GM12801 (cell line): ENCODE data around the gene SUPT5H.

ENCODE experiments used
- TF ChIP-seq, protein P1 (sequence below): IDR thresholded peaks from one replicate; pipeline ENCODE4 v1.5.1; 2011; ENCODE audit warnings: control low read depth; ENCODE audit not compliant: insufficient read length; ENCODE audit errors: extremely low read depth

SUPT5H gene

DNA sequence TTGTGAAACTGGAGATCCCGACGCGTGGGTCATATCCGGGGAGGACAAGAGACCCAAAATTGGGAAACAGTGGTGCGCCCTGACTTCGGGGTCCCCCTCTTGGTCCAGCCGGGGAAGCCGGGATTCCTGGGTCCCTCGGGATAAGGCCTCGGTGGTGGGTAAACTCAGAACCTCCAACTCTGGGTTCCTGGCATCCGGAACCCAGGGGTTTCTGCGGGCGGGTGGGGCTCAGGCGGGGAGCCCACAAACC is 38.0 kb upstream of the SUPT5H start:
- TF ChIP-seq, protein P1, sequence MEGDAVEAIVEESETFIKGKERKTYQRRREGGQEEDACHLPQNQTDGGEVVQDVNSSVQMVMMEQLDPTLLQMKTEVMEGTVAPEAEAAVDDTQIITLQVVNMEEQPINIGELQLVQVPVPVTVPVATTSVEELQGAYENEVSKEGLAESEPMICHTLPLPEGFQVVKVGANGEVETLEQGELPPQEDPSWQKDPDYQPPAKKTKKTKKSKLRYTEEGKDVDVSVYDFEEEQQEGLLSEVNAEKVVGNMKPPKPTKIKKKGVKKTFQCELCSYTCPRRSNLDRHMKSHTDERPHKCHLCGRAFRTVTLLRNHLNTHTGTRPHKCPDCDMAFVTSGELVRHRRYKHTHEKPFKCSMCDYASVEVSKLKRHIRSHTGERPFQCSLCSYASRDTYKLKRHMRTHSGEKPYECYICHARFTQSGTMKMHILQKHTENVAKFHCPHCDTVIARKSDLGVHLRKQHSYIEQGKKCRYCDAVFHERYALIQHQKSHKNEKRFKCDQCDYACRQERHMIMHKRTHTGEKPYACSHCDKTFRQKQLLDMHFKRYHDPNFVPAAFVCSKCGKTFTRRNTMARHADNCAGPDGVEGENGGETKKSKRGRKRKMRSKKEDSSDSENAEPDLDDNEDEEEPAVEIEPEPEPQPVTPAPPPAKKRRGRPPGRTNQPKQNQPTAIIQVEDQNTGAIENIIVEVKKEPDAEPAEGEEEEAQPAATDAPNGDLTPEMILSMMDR: no peak

DNA sequence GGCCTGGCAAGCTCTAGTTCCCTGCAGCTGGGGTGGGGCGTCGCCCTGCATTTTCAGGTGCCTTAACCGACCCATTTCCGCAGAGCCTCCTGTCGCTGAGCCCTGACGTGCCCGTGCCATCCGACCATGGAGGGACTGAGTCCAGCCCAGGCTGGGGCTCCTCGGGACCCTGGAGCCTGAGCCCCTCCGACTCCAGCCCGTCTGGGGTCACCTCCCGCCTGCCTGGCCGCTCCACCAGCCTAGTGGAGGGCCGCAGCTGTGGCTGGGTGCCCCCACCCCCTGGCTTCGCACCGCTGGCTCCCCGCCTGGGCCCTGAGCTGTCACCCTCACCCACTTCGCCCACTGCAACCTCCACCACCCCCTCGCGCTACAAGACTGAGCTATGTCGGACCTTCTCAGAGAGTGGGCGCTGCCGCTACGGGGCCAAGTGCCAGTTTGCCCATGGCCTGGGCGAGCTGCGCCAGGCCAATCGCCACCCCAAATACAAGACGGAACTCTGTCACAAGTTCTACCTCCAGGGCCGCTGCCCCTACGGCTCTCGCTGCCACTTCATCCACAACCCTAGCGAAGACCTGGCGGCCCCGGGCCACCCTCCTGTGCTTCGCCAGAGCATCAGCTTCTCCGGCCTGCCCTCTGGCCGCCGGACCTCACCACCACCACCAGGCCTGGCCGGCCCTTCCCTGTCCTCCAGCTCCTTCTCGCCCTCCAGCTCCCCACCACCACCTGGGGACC is 37.6 kb upstream of the SUPT5H start:
- TF ChIP-seq, protein P1: no peak

DNA sequence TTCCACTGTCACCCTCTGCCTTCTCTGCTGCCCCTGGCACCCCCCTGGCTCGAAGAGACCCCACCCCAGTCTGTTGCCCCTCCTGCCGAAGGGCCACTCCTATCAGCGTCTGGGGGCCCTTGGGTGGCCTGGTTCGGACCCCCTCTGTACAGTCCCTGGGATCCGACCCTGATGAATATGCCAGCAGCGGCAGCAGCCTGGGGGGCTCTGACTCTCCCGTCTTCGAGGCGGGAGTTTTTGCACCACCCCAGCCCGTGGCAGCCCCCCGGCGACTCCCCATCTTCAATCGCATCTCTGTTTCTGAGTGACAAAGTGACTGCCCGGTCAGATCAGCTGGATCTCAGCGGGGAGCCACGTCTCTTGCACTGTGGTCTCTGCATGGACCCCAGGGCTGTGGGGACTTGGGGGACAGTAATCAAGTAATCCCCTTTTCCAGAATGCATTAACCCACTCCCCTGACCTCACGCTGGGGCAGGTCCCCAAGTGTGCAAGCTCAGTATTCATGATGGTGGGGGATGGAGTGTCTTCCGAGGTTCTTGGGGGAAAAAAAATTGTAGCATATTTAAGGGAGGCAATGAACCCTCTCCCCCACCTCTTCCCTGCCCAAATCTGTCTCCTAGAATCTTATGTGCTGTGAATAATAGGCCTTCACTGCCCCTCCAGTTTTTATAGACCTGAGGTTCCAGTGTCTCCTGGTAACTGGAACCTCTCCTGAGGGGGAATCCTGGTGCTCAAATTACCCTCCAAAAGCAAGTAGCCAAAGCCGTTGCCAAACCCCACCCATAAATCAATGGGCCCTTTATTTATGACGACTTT is 36.8 kb upstream of the SUPT5H start:
- TF ChIP-seq, protein P1: no peak

DNA sequence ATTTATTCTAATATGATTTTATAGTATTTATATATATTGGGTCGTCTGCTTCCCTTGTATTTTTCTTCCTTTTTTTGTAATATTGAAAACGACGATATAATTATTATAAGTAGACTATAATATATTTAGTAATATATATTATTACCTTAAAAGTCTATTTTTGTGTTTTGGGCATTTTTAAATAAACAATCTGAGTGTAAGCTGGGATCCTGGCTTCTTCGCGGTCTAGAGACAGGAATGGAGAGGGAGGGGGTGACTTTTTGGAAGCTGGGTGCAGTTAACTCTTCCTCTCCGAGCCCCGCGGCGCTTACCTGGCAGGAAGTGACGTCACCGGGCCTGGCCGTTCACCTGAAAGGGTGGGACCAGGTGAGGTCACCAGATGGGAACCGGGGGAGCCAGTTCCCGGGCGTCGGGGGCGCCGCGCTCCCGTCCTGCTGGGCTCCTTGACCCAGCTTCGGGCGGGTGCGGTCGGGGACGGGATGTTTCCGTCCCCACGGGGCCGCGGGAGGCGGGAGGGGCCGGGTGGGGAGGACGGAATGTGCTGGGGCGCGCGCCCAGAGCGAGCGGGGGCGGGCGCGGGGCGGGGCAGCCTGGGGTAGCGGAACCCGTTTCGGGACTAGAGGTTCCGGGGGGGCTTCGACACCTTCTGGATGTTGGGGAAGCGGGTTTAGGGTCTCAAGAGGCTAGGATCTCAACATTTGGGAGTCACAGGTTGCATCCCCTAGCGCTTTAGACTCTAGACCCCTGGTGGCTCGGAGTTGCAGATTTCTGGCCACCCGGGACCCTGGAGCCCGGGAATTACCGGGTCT is 36.0 kb upstream of the SUPT5H start:
- TF ChIP-seq, protein P1: no peak

DNA sequence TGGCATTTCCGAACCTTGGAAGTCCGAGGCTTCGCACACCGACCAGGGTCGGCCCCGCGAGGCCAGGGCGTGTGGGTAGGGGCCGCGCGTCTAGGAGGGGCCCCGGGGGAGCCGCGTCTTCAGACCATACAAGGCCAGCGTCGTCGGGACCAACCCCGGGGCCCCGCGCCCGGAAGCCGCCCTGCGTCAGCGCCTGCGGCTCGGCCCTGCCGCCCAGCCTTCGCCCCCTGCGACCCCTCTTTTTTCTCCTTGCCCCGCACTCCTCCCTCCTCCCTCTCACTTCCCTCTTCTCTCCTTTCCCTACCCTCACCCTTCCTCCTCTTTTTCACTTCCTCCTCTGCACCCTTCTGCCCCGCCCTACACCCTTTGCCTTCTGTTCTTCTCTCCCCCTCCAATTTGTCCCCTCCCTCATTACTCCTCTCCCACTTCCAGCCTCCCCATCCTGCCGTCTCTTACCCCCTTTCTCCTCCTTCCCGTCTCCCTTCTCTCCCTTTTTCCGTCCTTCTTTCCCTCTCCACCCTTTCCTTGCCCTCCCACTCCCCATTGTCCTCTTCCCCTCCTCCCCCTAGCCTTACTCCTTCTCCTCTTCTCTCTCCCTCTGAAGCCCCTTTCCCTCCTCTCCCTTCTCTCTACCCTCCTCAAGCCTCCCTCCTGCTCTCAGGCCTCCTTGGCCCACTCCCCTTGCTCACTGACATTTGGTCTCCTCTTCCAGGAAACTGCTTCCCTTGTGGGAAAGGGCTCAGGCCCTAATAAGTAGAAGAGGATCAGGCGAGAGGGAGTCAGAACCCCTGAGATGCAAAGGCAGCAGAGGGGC is 35.2 kb upstream of the SUPT5H start:
- TF ChIP-seq, protein P1: no peak

DNA sequence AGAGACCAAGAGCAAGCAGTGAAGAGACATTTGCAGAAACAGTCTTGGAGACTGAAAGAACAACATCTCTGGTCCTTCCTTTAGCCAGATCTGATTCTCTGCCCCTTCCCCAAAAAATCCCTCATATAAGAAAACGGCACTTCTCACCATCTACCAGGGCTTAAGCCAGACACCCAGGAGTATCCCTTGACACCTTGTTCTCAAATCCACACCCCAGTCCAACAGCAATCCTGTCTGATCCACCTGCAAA is 34.6 kb upstream of the SUPT5H start:
- TF ChIP-seq, protein P1: no peak
